Calu3 (cell line): Measurements from ENCODE around the gene COL5A1. TPM values are rescaled to one million over a fixed set of nuclear protein-coding genes. Genes with fewer than 3 reads are reported as not detected.

Experiments
- BruUV-seq: library from RNA; stranded (reverse); fragments of 400-500 nt; replicated peaks from 2 replicates; lab custom pipeline; 2021; lab: Mats Ljungman, UMichigan
- CTCF ChIA-PET: fragments of 300-600 bp; sonication (Branson Sonifier 250); formaldehyde crosslinking; loops from one replicate; lab custom pipeline; 2022; ENCODE audit warnings: antibody characterized with exemption; lab: Charles Lee
- DNase-seq: peaks from one replicate; pipeline ENCODE4 v3.0.0; 2022
- H3K27ac Mint-ChIP-seq: one replicate; pipeline ENCODE4 v1.8.0; 2022; ENCODE audit warnings: mixed read lengths; ENCODE audit not compliant: unreplicated experiment
- H3K27me3 Mint-ChIP-seq: one replicate; pipeline ENCODE4 v1.8.0; 2022; ENCODE audit warnings: mixed read lengths; ENCODE audit not compliant: unreplicated experiment
- H3K36me3 Mint-ChIP-seq: one replicate; pipeline ENCODE4 v1.8.0; 2022; ENCODE audit warnings: mild to moderate bottlenecking, moderate library complexity, mixed read lengths; ENCODE audit not compliant: insufficient read depth, unreplicated experiment
- H3K4me1 Mint-ChIP-seq: one replicate; pipeline ENCODE4 v1.8.0; 2022; ENCODE audit warnings: mild to moderate bottlenecking, low read depth, mixed read lengths; ENCODE audit not compliant: unreplicated experiment
- H3K4me3 Mint-ChIP-seq: one replicate; pipeline ENCODE4 v1.8.0; 2022; ENCODE audit warnings: mild to moderate bottlenecking, low read depth, moderate library complexity, mixed read lengths; ENCODE audit not compliant: unreplicated experiment
- H3K9me3 Mint-ChIP-seq: one replicate; pipeline ENCODE4 v1.8.0; 2022; ENCODE audit warnings: low read depth, mixed read lengths; ENCODE audit not compliant: unreplicated experiment
- CTCF ChIP-seq: fragments of 200-600 bp; IDR thresholded peaks from one replicate; pipeline ENCODE4 v1.8.0; 2022; ENCODE audit warnings: antibody characterized with exemption; ENCODE audit not compliant: unreplicated experiment
- intact Hi-C: fragments of 100-400 bp; cut with micrococcal nuclease; formaldehyde crosslinking; loops from one replicate; pipeline ENCODE4 v1.10.0; 2022; ENCODE audit not compliant: unreplicated experiment
- total RNA-seq: library from RNA; stranded (reverse); gene quantifications from 2 replicates; pipeline ENCODE4 v1.2.3, GENCODE V29; 2022

COL5A1 gene
- total RNA-seq, 1 experiment from 2014 or later: not detected

- peaks cover 21% of the 10 kb centered on the region for H3K27me3 Mint-ChIP-seq
- no peak overlapping the region for H3K4me3 Mint-ChIP-seq
- no peak overlapping the region for H3K27ac Mint-ChIP-seq
- no peaks in the 10 kb centered on the region for H3K4me1 Mint-ChIP-seq
- TF ChIP-seq CTCF: no peak
- intact Hi-C loops: no loop called here
- no peaks in the 10 kb centered on the region for H3K36me3 Mint-ChIP-seq
- CTCF ChIA-PET: no interaction called here
- peaks cover 9% of the 10 kb centered on the region for H3K9me3 Mint-ChIP-seq
- no peak for DNase-seq
- no TSS peak for BruUV-seq
These were observed 28.5 kb downstream of the COL5A1 start for GRCh38 chr9:134670042-134670525.

- intact Hi-C loops: no loop called here
- Mint-ChIP-seq H3K4me1 (no peaks in the 10 kb centered on the region), H3K27ac (no peak overlapping the region), H3K9me3 (peaks cover 9% of the 10 kb centered on the region), H3K4me3 (no peak overlapping the region), H3K27me3 (peaks cover 21% of the 10 kb centered on the region), H3K36me3 (no peaks in the 10 kb centered on the region)
- CTCF ChIA-PET: no interaction called here
- BruUV-seq: no TSS peak
- no peak for TF ChIP-seq CTCF
- no peak for DNase-seq
These were observed 29.3 kb downstream of the COL5A1 start for GRCh38 chr9:134670851-134671281.

- Mint-ChIP-seq H3K4me1 (no peaks in the 10 kb centered on the region), H3K36me3 (no peaks in the 10 kb centered on the region), H3K9me3 (peaks cover 10% of the 10 kb centered on the region), H3K27me3 (peaks cover 21% of the 10 kb centered on the region), H3K27ac (no peak overlapping the region), H3K4me3 (no peak overlapping the region)
- CTCF ChIA-PET: no interaction called here
- intact Hi-C loops: no loop called here
- BruUV-seq: no TSS peak
- no peak for TF ChIP-seq CTCF
- no peak for DNase-seq
These were observed 29.9 kb downstream of the COL5A1 start for GRCh38 chr9:134671341-134672113.

DNA sequence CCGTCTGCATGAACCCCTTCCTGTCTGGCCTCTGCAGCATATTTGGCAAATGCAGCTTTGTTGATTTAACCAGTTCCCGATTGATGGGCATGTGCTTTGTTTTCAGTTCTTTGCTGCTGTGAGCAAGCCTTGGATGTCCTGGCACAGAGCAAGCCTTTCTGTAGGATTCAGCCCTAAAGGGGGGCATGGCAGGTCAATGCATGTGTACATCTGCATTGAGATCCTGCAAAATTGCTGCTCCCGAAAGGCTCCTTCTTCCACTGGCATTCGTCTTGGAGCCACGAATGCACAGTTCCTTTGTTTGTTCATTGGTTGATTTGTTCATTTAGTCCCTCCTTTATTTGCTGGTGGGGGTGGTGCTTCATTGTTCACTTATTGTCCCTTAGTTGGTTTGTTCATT lies 34.8 kb downstream of the COL5A1 start:
- H3K27me3 Mint-ChIP-seq: peaks cover 3% of the 10 kb centered on the region
- DNase-seq: no peak
- no peak for TF ChIP-seq CTCF
- intact Hi-C loops: no loop called here
- H3K27ac Mint-ChIP-seq: no peak overlapping the region
- H3K36me3 Mint-ChIP-seq: no peaks in the 10 kb centered on the region
- no peak overlapping the region for H3K4me3 Mint-ChIP-seq
- no peaks in the 10 kb centered on the region for H3K4me1 Mint-ChIP-seq
- BruUV-seq: no TSS peak
- peaks cover 10% of the 10 kb centered on the region for H3K9me3 Mint-ChIP-seq
- CTCF ChIA-PET: no interaction called here
